Thoracic aorta (tissue), 2 donors: ENCODE measurements around the gene SPTBN4. TPM values are rescaled to one million over a fixed set of nuclear protein-coding genes. Genes with fewer than 3 reads are reported as not detected.

Experiments
- ATAC-seq: fragments of 150-250 bp; one replicate; pipeline ENCODE4 v1.8.0; 2017; ENCODE audit warnings: low read depth; ENCODE audit not compliant: insufficient number of reproducible peaks, low FRiP score
- DNase-seq: peaks from one replicate; pipeline ENCODE4 v3.0.0-alpha.2; 2020; ENCODE audit warnings: low spot score
- H3K27ac ChIP-seq, 2 donors: fragments of 200-600 bp; sonication (generic); 1 replicate in 1 of 2; 2 replicates in 1 of 2; pipeline ENCODE4 v1.5.1; 2016; ENCODE audit warnings: mild to moderate bottlenecking in 2 of 2, moderate library complexity in 2 of 2
- H3K27me3 ChIP-seq: fragments of 200-600 bp; sonication (generic); replicated peaks from 2 replicates; pipeline ENCODE4 v1.6.0; 2016; ENCODE audit warnings: mild to moderate bottlenecking; ENCODE audit not compliant: insufficient read depth
- H3K36me3 ChIP-seq: fragments of 200-600 bp; sonication (generic); one replicate; pipeline ENCODE4 v1.5.1; 2016
- H3K4me1 ChIP-seq, 2 donors: fragments of 200-600 bp; sonication (generic); 1 replicate in 1 of 2; 2 replicates in 1 of 2; pipeline versions ENCODE4 v1.5.1 to v1.6.0; 2016; ENCODE audit warnings: low read depth in 2 of 2, mild to moderate bottlenecking in 1 of 2; ENCODE audit not compliant: control insufficient read depth in 1 of 2
- H3K4me3 ChIP-seq: fragments of 200-600 bp; sonication (generic); 2 replicates; pipeline ENCODE4 v1.5.1; 2016; ENCODE audit warnings: mild to moderate bottlenecking
- H3K9me3 ChIP-seq: fragments of 200-600 bp; sonication (generic); 2 replicates; pipeline ENCODE4 v1.5.1; 2016
- CTCF ChIP-seq: fragments of 200-600 bp; sonication (generic); IDR thresholded peaks from one replicate; pipeline ENCODE4 v1.5.1; 2019; ENCODE audit warnings: antibody characterized with exemption
- total RNA-seq, 2 donors: library from RNA; depleted of rRNA; stranded (reverse); fragments of >200 nt; gene quantifications; one replicate each; pipeline versions ENCODE4 v1.1.0 to v1.2.3, GENCODE V29; 2016

The SPTBN4 gene
- total RNA-seq, 2 donors from 2014 or later: 2.0 to 7.0 TPM

GRCh38 chr19:40598918-40599307 is 132.1 kb downstream of the SPTBN4 start:
- no peak for TF ChIP-seq CTCF
- Histone ChIP-seq H3K9me3 (no peaks in the 10 kb centered on the region), H3K4me3 (peak overlapping the region; percentile 91), H3K27ac (peak overlapping the region; percentile 93 to 96), H3K4me1 (peaks cover 41 to 47% of the 10 kb centered on the region in 2 donors), H3K27me3 (no peaks in the 10 kb centered on the region), H3K36me3 (no peaks in the 10 kb centered on the region)
- DNase-seq (no peak), ATAC-seq (no peak)

- Histone ChIP-seq H3K36me3 (no peaks in the 10 kb centered on the region), H3K4me3 (peak overlapping the region; percentile 91), H3K27ac (peak overlapping the region; percentile 93 to 96), H3K9me3 (no peaks in the 10 kb centered on the region), H3K4me1 (peaks cover 43 to 52% of the 10 kb centered on the region in 2 donors), H3K27me3 (no peaks in the 10 kb centered on the region)
- ATAC-seq: no peak
- TF ChIP-seq CTCF: no peak
- DNase-seq: no peak
Measured at GRCh38 chr19:40599331-40599901, 132.6 kb downstream of the SPTBN4 start.

- H3K9me3 ChIP-seq: no peaks in the 10 kb centered on the region
- H3K4me1 ChIP-seq: peaks cover 47 to 58% of the 10 kb centered on the region in 2 donors
Measured at GRCh38 chr19:40599902-40600569, 133.2 kb downstream of the SPTBN4 start.

GRCh38 chr19:40600570-40601133 is 133.9 kb downstream of the SPTBN4 start:
- ATAC-seq (no peak), DNase-seq (no peak)
- peak overlapping the region; percentile 91 for H3K4me3 ChIP-seq
- H3K36me3 ChIP-seq: no peaks in the 10 kb centered on the region
- no peaks in the 10 kb centered on the region for H3K27me3 ChIP-seq
- peak; percentile 32 for TF ChIP-seq CTCF
- peak overlapping the region; percentile 93 to 96 for H3K27ac ChIP-seq
- no peaks in the 10 kb centered on the region for H3K9me3 ChIP-seq
- H3K4me1 ChIP-seq: peaks cover 47 to 64% of the 10 kb centered on the region in 2 donors

More at GRCh38 chr19:40599902-40600569, 133.2 kb downstream of the SPTBN4 start:
- Histone ChIP-seq H3K36me3 (no peaks in the 10 kb centered on the region), H3K4me3 (peak overlapping the region; percentile 91), H3K27me3 (no peaks in the 10 kb centered on the region), H3K27ac (peak overlapping the region; percentile 93 to 96)
- ATAC-seq (no peak), DNase-seq (no peak)
- no peak for TF ChIP-seq CTCF
